A549 treated with RU486 at 1 μM for 4 hours (cell line): ENCODE results near the gene CASP2. TPM values are rescaled to one million over a fixed set of nuclear protein-coding genes. Genes with fewer than 3 reads are reported as not detected.

Experiments used
- total RNA-seq: library from RNA; stranded (reverse); fragments of 200-300 nt; extraction: Qiagen RNA extraction; gene quantifications from 5 replicates; pipeline ENCODE4 v1.2.3, GENCODE V29; 2022; ENCODE audit warnings: low read depth

Gene CASP2
- 17.1 to 23.9 TPM (median 20.9 TPM) in 5 replicates for total RNA-seq

GRCh38 chr7:143287935-143288826 is at the start of gene CASP2:
TSS of gene CASP2 (plus strand) at chr7:143288351. CDS start at chr7:143288456, 105 bp downstream.

GRCh38 chr7:143263266-143264195 is 24.6 kb upstream of the CASP2 start, which contains the start of gene GSTK1:
TSS of gene GSTK1 (plus strand) at chr7:143263441. CDS start at chr7:143263514, 73 bp downstream.

GRCh38 chr7:143284591-143285469 is 3.3 kb upstream of the CASP2 start, which contains the start of gene TMEM139:
TSS of gene TMEM139 (plus strand) at chr7:143284958. CDS start at chr7:143285958, 1,000 bp downstream.

GRCh38 chr7:143315776-143316175 is 27.6 kb downstream of the CASP2 start, which contains the start of gene CLCN1:
TSS of gene CLCN1 (plus strand) at chr7:143316111. CDS start at chr7:143316213, 102 bp downstream.

Other genes starting within 250 kb of the CASP2 start
- gene OR6V1, start 236.0 kb upstream of the CASP2 start, total RNA-seq = not detected in 5 replicates
- 0.28 TPM in 1 of 5 replicates, not detected in the others for gene PIP, start 156.3 kb upstream of the CASP2 start, total RNA-seq
- gene TAS2R39, start 104.9 kb upstream of the CASP2 start, total RNA-seq = not detected in 5 replicates
- not detected in 5 replicates for gene TAS2R40, start 66.3 kb upstream of the CASP2 start, total RNA-seq
- 111 to 134 TPM (median 116 TPM) in 5 replicates for gene GSTK1, start 24.9 kb upstream of the CASP2 start, total RNA-seq
- gene TMEM139, start 3.4 kb upstream of the CASP2 start, total RNA-seq = 0.85 to 1.7 TPM (median 1.4 TPM) in 5 replicates
- gene CLCN1, start 27.8 kb downstream of the CASP2 start, total RNA-seq = 0.06 to 0.11 TPM in 2 of 5 replicates, not detected in the others
- gene FAM131B, start 74.4 kb downstream of the CASP2 start, total RNA-seq = 0.33 to 0.71 TPM (median 0.46 TPM) in 5 replicates
- 142 to 207 TPM (median 178 TPM) in 5 replicates for gene ZYX, start 93.0 kb downstream of the CASP2 start, total RNA-seq
- gene EPHA1, start 120.5 kb downstream of the CASP2 start, total RNA-seq = not detected in 5 replicates
- not detected in 5 replicates for gene TAS2R60, start 155.1 kb downstream of the CASP2 start, total RNA-seq
- gene TAS2R41, start 189.5 kb downstream of the CASP2 start, total RNA-seq = not detected in 5 replicates